Stimulated activated CD4-positive, alpha-beta T cell treated with anti-CD3 and anti-CD28 coated beads, TNF-alpha, amount 100 ng/mL, for 48 hours (primary cell): ENCODE measurements around the gene RASSF1.
"Not testable (repeated sequence)": the region's sequence is repeated elsewhere in the genome, so short reads cannot be mapped to it uniquely, and the experiment has no call there.

ENCODE experiments used
- DNase-seq, 3 donors: peaks; one replicate each; pipeline ENCODE4 v3.0.0-alpha.2; 2020; ENCODE audit warnings: low read depth in 3 of 3

Gene RASSF1

GRCh38 chr3:50286322-50287227, 54.1 kb downstream of the RASSF1 start:
- no peak for DNase-seq

- not testable (repeated sequence) for DNase-seq
Observed at GRCh38 chr3:50284121-50284520, 56.5 kb downstream of the RASSF1 start.
